HTR-8/SVneo (cell line): ENCODE measurements around the gene TMEM181.
"Not testable (repeated sequence)": the region's sequence is repeated elsewhere in the genome, so short reads cannot be mapped to it uniquely, and the experiment has no call there.

ENCODE experiments used
- DNase-seq: peaks from one replicate; pipeline ENCODE4 v3.0.0; 2011; ENCODE audit warnings: low spot score, mixed read lengths; ENCODE audit not compliant: insufficient read length
- FAIRE-seq: peaks from 2 replicates; lab custom pipeline; 2011; peaks lifted over from hg19 to GRCh38; lab: Jason Lieb, UNC

The TMEM181 gene

DNA sequence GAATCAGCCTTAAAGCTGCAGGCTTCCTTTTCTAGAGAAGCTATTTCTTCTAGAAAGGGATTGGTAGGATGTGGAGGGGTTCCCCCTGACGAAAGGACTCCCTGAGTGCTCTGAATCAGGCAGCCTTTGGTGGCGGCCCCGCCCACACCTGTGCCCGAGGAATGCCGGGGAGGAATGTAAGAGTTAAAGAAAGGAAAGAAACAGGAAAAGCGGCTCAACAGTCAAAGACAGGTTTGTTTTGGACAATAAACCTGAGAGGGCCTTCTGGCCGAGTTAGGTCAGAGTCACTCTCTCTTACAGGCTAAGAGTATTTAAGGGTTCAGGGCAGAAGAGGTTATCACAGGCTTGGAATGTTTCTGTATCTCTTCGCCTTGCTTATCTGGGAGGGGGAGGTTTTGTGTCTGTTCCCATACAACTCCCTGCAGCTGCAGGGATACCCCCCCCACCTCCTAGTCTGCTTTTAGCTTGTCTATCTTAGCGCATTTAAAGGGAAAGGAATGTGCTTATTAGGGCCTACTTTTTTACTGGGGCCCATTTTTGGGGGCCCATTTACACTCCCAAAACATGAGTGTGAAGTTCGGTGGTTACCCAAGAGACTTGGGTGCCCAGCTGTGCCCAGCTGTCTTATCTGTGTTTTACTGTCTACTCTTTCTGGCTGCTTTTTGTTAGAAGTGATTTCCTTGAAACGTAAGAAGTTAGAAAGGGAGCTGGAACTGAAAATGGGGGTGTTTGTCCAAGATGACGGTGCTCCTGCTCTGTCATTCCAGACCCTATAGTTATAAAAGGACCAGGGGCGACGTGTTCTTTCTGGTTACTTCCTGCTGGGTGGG lies 51.9 kb downstream of the TMEM181 start:
- FAIRE-seq (no peak), DNase-seq (no peak)

GRCh38 chr6:158614606-158615005 lies 54.7 kb downstream of the TMEM181 start:
- DNase-seq, FAIRE-seq: not testable (repeated sequence)

- DNase-seq, FAIRE-seq: not testable (repeated sequence)
Measured at GRCh38 chr6:158618289-158618688, 58.4 kb downstream of the TMEM181 start.

- DNase-seq (no peak), FAIRE-seq (no peak)
Measured at GRCh38 chr6:158619922-158620801, 60.3 kb downstream of the TMEM181 start.

DNA sequence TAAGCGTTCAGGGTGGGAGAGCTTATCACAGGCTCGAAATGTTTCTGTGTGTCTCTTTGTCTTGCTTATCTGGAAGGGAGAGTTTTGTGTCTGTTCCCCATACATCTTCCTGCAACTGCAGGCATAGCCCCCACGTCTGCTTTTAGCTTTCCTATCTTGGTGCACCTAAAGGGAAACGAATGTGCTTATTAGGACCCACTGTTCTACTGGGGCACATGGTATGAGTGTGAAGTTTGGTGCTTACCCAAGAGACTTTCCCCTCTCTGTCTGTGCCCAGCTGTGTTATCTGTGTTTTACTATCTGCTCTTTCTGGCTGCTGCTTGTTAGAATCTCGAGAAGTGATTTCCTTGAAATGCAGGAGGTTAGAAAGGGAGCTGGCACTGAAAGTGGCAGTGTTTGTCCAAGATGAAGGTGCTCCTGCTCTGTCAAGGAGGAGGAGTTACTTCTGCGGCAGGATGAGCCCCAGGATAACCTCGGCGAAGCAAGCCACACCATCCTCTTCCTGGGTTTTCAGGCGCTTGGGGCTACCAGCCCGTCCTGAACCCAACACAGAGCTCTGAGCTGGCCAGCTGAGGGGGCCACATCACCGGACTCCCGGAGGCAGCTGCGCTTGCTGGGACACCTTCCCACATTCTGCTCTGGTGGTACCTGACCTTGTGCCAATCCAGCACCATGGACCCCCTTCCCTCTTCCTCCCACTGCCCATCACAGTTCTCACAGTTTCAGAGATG lies 61.2 kb downstream of the TMEM181 start:
- no peak for DNase-seq
- no peak for FAIRE-seq

DNA sequence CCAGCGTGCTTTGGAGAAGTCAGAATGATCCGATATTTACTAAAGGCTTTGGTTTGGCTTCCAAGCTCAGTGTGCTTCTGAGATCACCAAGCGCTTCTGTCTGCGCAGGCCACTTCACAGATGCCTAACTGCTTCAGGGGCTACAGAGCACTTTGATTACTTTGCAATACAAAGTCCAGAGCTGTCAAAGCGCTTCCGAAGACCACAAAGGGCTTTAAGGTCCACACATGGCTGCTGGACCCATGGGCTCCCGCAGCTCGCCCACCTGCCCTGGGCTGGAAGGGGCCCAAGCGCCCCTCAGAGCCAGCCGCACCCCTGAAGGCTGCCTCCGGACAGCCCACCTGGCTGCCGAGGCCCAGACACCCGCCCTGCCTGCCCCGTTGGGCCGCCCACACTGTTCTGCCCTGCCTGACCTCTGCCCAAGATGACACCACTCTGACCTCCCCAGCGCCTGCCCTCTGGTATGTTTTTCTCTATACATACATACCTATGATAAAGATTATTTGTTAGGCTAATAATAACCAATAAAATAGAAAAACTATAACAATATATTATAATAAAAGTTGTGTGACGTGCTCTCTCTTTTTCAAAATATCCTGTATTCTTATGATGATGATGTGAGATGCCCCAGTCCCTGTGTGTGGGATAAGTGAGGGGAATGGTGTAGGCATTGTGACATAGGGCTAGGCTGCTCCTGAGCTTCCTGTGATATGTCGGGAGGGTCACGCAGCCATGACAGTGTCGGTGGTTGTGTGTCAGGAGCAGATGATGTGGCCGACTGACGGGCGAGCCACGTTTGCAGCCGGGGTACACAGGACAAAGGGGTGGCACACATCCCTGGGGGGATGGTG lies 62.0 kb downstream of the TMEM181 start:
- no peak for FAIRE-seq

GRCh38 chr6:158622545-158623190 lies 62.8 kb downstream of the TMEM181 start:
- FAIRE-seq (no peak), DNase-seq (no peak)

More for the DNA sequence above, 62.0 kb downstream of the TMEM181 start:
- no peak for DNase-seq

DNA sequence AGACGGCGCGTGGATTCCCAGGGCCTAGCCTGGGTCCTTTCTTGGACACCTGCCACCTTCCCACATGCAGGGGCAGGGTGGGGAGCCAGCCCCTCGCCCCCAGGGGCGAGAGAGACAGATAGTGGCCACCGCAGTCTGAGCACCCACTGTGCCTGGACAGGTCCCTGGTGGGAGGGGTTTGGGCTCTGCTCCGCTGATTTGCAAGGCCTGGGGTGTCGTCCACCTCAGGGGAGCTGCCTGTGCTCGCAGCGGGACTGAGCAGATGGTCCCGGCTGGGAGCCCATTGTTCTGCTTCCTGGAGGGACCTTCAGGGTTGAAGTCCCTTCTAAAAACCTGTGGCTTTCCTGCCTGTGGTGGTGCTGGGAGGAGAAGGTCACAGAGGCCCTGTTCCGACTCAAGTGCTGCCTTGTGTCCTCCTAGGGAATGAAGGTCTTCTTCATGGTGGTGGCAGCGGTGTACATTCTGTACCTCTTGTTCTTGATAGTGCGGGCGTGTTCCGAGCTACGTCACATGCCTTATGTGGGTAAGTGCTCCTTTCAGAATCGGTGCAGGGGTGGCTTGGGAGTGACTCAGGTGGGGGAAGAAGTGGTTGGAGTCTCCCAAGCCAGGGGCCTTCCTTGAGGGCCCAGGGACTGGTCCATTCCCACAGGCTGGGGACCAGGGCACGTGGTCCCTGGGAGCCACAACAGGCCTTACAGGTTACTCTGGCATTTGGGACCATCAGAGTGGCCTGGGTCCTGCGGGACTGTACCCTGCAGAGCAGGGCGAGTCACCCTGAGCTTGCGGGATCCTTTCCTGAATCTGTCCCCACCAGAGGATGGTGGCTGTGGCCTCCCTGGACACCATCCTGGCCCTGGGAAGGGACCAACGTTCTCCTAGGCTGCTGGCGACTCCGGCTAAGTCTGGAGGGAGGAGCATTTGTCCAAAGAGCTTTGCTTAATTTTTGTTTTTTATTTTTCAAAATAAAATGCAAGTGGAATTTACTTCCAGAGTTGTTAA lies 65.1 kb downstream of the TMEM181 start:
- FAIRE-seq (no peak), DNase-seq (no peak)

DNA sequence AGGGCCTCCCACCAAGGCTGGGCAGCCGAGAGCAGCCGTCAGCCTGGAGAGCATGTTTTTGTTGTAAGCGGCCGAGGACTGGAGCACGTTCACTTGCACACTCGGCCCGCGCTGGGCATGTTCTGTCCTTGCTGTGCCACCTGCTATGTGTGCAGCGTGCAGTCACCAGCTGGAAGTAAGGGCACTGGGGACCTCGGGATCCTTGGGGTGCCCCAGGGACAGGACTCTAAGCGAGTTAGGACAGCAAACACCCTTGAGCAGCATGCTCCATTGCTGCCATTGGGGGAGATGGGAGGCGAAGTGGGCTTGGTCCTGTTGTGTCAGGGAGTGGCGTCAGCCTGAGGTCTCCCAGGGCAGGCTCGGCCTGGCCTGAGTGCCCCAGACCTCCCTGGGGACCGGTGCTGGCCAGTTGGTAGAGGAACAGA lies 66.0 kb downstream of the TMEM181 start:
- DNase-seq: no peak
- FAIRE-seq: no peak

DNA sequence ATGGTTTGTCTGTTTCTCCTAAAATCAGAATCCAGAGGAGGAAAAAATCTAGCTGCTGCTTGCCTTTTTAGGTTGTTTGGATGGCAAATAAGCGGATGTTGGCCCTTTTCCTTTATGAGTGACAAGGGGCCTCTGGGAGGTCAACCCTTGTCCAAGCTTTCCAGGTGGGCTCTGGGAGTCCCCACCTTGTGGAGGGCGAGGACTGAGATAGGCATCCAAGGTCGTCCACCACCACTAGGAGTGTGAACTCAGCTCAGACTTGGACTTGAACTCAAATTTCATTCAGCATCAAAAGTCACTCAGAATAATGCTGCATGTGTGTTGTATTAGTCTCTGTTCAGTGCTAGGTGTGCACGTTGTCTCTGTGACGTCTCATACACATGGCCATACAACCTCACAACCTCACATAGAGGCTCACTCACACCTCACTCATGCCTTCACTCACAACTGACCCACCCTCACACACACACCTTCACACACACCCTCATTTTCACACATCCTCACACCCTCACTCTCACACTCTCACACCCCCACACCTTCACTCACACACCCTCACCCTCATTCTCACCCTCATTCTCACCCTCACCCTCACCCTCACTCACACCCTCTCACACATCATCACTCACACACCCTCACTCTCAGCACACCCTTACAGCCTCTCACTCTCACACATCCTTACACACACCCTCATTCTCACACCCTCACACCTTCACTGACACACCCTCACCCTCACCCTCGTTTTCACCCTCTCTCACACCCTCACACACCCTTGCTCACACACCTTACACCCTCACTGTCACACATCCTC lies 66.7 kb downstream of the TMEM181 start:
- DNase-seq (no peak), FAIRE-seq (peak; percentile 23)

DNA sequence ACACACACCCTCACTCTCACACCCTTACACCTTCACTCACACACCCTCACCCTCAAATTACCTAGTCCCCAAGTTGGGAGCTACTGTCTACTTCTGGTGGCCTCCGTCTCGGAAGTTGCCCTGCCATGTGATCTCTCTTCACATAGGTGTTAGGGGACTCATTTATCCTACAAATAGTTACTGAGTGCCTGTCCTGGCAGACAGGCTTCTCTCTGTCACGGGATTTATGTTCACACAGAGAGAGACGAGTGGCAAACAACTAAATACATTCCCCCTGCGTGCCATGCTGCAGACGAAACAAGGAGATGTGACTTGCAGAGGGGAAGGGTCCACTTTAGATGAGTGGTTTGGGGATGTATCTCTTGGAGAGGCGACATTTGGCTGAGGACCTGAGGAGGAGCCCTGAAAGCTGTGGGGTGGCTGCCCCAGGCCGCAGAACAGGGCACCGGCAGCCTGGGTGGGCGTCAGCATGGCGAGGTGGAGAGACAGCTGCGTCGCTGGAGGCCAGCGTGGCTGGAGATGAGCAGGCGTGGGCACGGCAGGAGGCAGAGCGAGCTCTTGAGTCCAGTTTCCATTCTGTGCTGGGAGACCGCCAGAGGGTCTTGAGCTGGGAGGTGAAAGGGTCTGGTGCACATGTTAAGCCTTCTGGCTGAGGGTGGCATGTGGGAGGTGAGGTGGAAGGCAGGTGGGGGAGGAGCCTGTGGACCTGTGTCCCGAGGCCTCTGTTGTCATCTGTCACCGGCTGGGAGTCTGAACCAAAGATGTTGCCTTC lies 67.5 kb downstream of the TMEM181 start:
- FAIRE-seq (no peak), DNase-seq (no peak)

GRCh38 chr6:158627940-158628211 lies 68.0 kb downstream of the TMEM181 start:
- no peak for FAIRE-seq
- no peak for DNase-seq

- DNase-seq: no peak
- no peak for FAIRE-seq
Measured at GRCh38 chr6:158628542-158628941, 68.7 kb downstream of the TMEM181 start.

GRCh38 chr6:158629367-158630221 lies 69.7 kb downstream of the TMEM181 start:
- DNase-seq: no peak
- no peak for FAIRE-seq

GRCh38 chr6:158630938-158631616 lies 71.2 kb downstream of the TMEM181 start:
- DNase-seq: no peak
- FAIRE-seq: no peak
